Measurements from ENCODE around the gene PLK5.
"Not testable (repeated sequence)": the region's sequence is repeated elsewhere in the genome, so short reads cannot be mapped to it uniquely, and the experiment has no call there.

PLK5 gene

DNA sequence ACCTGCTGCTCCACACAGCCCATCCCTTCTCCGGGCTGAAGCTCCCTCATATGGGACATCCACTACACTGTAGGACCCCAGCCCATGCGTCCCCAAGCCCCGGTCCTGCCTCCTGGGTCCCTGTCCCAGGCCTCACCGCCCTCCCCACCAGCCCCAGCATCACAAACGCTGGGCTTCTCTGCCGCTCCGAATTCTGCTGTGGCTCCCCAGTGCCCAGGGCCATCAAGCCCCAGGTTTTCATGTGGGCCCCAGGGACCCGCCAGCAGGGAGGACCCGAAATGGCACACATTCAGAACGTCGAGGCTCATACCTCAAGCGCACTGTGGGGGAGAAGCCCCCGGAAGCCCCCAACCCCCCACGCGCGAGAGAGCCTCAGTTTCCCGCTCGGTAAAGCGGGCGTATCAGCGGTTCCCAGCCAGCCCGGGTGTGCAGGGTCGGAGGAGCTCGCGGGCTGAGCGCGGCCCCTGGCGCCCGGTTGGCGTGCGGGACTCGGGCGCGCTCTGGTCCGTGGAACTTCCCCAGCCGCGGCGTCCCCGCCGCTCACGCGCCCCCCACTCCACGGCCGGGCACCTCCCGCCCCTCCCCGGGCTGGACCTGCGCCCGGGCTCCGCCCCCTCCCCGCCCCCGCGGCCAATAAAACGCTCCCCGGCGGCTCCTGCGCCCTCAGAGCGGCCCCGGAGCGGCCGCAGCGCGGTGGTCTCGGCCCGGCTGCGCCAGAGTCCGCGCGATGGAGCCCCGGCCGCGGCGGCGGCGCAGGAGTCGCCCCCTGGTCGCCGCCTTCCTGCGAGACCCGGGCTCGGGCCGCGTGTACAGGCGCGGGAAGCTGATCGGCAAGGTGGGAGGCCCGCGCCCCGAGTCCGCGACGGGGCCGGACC lies at the start of gene PLK5:
TSS of gene PLK5 (plus strand) at position 666 of the 875 bp plus-strand sequence. CDS start 2,920 bp downstream, outside the sequence.
- DNase-seq (ENCODE audit: low spot score) = no peak

- no peak for DNase-seq (ENCODE audit: low spot score)
Observed at GRCh38 chr19:1474765-1475351, 49.0 kb upstream of the PLK5 start.

- no peak for DNase-seq (ENCODE audit: low spot score)
Observed at GRCh38 chr19:1475751-1476437, 48.0 kb upstream of the PLK5 start.

DNA sequence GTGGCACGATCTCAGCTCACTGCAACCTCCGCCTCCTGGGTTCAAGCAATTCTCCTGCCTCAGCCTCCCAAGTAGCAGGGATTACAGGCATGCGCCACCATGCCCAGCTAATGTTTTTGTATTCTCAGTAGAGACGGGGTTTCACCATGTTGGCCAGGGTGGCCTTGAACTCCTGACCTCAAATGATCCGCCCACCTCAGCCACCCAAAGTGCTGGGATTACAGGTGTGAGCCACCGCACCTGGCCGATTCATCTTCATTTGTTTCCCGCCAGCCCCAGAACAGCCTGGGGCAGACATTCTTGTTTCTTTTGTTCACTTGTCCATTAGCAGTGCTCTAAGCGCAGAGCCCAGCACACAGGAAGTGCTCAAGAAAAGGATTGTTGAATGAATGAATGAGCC lies 46.8 kb upstream of the PLK5 start:
- DNase-seq (ENCODE audit: low spot score) = not testable (repeated sequence)

GRCh38 chr19:1478934-1479707 lies 44.8 kb upstream of the PLK5 start, which contains the start of gene C19orf25:
Gene C19orf25, minus strand, starts transcription at chr19:1479215. Its CDS starts 312 bp downstream, at chr19:1478903.
- peak; percentile 96 for DNase-seq (ENCODE audit: low spot score)

DNA sequence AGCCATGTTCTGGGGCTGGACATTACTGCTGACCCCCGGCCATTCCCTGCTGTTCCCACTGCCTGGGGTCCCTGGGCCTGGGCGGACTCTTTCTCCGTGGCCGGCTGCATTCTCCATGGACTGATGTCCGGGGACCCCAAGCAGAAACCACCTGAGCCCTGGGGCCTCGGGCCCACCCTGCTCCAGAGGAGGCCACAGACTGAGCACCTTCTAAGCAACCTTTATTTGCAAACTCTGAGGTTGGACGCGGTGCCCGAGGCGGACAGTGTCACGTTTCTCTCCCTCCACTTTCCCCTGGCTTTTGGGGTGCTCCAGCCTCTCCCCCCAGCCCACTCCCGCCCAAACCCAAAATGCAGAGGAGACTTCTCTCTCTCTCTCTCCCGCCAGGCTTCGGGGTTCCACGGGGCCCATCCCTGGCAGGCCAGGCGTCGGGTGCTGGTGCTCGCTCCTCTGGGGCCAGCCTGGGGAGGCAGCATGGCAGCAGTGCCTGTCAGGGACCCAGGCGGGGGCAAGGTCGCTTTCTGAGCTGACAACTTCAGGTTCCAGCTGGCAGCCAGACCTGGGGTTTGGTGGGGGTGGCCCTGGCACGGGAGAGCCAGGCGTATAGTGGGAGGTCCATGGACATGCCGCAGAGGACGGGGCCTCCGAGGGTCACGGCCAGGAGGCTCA lies 42.5 kb upstream of the PLK5 start:
- DNase-seq (ENCODE audit: low spot score) = no peak

DNA sequence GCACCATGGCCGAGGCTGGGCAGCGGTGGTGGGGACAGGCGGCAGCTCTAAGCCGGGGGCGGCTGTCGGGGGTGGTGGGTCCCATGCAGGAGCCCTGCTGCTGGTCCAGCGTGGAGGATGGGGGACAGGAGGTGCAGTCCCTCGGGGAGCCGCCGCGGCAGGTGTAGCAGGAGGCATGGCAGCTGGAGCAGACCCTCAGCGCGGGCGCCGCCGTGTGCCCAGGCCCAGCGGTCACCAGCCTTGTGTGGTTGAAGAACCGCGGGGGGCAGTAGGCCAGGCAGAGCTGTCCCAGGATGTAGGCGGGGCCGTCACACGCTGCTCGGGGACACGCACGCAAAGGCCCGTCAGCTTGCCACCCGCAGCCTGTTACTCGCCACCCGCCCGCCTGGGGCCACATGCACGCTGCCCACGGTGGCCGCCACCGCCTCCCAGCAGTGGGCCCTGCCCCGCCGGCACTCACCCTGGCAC lies 42.0 kb upstream of the PLK5 start:
- no peak for DNase-seq (ENCODE audit: low spot score)

DNA sequence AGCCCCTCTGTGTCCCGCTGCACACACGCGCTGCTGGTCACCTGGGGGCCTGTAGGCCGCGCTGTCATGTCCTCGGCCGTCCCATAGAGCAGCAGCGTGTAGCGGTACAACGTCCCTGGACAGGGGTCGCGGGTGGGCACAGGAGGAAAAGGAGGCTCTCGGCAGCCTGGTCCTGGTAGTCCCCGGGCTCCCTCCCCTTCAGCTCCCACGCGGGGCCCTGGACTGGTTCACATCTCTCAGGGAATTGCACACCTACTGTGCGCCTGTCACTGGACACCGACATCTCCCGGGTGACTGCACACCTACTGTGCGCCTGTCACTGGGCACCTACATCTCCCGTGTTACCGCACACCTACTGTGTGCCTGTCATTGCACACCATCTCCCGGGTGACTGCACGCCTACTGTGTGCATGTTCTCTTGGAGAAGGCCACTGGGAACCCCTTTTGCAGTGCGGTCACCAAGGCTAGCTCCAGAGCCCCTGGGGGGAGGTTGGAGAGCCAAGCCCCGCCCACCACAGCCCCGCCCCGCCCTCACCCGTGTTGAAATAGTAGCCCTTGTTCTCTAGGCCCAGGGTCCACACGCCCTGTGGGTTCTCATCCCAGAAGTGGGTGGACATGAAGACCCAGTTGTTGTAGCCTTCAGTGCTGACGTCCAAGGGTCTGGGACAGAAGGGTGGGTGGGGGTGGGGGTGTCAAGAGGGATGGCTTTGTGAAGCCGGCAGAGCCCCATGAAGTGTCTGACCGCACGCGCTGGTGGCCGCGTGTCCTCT lies 41.3 kb upstream of the PLK5 start:
- DNase-seq (ENCODE audit: low spot score) = no peak

DNA sequence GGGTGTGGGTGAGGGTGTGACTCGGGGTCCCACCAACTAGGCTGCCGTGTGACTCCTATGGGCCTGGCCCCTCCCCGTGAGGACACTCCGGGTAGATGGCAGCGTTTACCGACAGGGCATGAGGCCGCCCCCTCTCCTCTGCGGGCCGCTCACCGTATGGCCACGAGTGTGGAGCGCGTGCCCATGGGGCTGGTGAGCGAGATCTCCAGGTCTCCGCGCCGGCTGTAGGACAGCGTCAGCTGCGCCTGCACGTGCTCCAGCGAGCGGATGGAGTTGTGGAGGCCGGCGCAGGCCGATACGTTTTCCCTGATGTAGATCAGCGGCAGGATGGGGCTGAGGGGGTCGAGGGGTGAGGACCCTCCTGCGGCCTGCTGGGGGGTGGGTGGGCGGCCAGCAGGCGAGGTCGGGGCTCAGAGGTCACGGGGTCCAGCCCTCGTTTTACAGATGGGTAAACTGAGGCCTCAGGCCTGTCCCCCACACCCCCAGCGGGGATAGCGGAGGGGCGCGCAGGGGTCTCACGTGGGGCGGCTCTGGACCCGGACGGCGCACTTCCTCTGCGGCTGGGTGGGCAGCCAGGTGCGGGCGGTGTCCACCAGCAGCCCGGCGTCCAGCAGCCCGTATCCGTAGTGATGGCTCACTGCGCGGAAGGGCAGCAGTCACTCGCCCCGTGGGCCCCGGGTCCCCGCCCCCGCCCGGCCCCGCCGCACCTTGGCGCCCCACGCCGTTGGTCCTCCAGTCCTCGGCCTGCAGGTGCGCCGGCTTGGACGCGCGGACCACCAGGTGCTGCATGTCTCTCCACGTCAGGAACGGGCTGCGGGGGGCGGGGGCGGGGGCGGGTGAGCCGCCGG lies 40.5 kb upstream of the PLK5 start:
- no peak for DNase-seq (ENCODE audit: low spot score)

DNA sequence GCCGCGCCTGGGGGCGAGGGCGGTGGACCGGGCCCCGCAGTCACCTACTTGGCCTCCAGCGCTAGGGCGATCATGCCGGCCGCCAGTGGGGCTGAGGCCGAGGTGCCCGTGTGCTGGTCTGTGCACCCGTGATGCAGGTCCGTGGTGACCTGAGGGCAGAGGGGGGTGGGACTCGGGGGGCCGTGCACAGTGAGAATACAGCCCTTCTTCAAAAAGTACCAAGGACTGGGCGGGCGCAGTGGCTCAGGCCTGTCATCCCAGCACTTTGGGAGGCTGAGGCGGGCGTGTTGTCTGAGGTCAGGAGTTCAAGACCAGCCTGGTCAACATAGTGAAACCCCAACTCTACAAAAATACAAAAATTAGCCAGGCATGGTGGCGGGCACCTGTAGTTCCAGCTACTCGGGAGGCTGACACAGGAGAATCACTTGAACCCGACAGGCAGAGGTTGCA lies 39.9 kb upstream of the PLK5 start:
- no peak for DNase-seq (ENCODE audit: low spot score)

DNA sequence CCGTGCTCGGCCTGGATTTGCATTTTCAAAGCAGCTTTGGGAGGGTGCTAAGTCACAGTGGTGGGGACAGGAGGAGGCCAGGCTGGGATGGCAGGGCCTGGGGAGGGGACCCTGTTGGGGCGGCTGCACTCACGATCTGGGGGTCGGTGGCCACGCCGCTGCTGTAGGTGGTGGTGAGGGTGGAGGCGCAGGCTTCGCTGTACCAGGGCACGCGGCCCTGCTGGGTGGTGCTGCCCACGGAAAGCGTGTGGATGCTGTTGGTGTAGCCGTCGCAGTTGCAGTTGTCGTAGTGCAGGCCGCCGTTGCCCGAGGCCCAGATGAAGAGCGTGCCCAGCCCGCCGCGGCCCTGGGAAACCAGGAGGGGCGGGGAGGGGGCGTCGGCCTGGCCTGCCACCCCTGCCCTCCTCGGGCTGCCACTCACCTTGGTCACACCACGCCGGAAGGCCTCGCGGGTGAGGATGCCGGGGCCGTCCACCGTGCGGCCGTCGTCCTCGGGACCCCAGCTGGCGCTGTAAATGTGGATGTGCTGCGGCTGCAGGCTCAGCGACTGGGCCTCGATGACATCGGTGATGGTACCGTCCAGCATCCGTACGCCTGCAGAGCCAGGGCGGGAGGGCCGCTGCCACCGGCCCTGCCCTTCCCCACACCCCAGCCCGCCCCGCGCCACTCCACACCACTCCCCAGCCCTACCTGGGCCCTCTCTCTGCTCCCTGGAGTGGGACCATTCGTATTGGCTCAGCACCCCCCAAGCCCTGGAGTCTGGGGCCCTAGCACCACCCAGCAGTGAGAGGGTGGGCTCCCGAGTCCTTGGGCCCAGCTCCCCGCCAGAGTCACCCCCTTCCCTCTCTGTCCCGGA lies 36.9 kb upstream of the PLK5 start:
- DNase-seq (ENCODE audit: low spot score) = no peak

DNA sequence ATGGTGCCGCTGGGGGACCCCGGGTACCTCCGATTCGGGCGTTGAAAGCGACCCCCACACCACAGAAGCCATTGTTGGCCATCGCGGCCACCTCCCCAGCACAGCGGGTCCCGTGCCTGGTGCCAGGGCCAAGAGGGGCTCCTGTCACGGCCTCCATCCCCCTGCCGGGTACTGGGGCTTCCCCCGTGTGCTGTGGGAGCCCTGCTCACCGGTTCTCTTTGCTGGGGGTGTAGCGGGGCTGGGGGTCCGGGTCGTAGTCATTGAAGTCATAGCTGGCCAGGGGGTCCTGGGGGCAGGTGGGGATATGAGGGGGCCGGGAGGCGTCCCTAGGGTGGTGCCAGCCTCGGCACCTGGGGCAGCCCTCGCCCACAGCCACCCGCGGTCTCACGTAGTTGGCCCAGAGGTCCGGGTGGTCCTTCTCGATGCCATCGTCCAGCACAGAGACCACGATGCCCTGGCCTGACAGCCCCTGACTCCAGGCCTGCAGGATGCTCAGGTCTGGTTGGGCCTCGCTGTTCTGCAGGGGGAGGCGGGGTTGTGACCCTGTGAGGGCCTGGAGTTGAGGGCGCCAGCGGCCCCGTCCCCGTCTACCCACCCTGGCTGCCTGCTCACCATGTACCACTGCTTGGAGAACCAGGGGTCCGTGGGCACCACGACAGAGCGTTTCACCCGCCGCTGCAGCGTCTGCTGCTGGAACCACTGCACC lies 36.1 kb upstream of the PLK5 start:
- DNase-seq (ENCODE audit: low spot score) = no peak

DNA sequence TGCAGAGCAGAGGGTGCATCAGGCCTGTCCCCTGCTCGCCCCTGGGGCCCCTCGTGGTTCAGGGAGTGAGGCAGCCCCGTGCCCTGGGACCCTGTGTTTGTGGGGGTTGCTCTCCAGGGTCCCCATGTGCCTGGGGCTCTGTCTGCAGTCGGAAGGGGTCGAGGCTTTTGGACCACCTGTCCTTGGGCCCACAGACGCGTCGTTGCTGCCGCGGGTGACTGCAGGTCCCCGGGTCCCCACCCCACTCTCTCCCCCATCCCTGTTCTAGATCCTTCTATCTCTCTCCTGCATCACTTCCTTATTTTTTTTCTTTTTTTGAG lies 35.6 kb upstream of the PLK5 start:
- DNase-seq (ENCODE audit: low spot score) = no peak

GRCh38 chr19:1489463-1490310 lies 34.2 kb upstream of the PLK5 start:
- DNase-seq (ENCODE audit: low spot score) = no peak

DNA sequence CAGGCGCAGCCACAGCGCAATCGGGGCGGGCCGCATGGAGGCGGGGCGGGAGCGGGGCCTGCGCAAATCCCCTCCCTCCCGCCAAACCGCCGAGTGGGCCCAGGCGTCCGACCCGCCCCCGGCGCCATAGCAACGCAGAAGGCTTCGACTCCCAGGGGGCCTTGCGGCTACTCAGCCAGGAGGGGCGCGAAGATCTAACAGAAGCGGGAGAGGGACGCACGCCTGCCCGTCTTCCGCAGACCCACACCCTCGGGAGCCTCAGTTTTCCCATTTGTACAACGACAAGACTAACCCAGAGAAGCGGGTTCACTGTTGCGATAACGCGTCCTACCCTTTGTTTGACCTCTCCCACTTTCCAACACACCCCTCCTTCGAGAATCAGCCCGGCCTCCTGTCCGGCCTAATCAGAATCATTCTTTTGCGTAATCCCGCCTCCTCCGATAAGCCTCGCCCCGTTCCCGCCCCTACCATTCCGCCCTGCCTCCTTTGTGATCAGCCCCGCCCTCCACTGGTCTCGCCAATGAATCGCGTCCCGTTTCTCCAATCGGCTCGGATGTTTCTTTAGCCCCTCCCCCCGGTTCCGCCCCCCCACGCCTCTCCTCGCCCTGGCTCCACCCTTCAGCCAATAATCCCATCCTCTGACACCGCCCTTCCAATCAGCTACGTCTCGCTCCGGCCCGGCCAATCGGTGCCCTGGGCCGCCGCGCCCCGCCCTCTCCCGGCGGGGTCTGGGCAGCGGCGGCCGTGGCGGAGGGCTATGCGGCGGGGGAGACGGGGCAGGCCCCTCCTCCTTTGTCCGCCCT lies 33.4 kb upstream of the PLK5 start, which contains the start of gene PCSK4:
TSS of gene PCSK4 (minus strand) at position 40 of the 803 bp plus-strand sequence. CDS start at position 36, 4 bp downstream.
- DNase-seq (ENCODE audit: low spot score) = peak; percentile 100
